Trophoblast cell (in vitro differentiated cells and primary cell): ENCODE data around the gene GPSM1.
A peak's percentile ranks its signal among the peaks of the same experiment; 100 is the strongest.

ENCODE experiments used
- DNase-seq, 2 donors: peaks; one replicate each; pipeline ENCODE4 v3.0.0-alpha.2; 2016
- H2AFZ ChIP-seq: 2 replicates; pipeline ENCODE4 v1.6.1; 2013; ENCODE audit warnings: low read length, moderate library complexity, mild to moderate bottlenecking; ENCODE audit not compliant: insufficient read depth, poor library complexity
- H2AK5ac ChIP-seq: 2 replicates; pipeline ENCODE4 v1.6.1; 2013; ENCODE audit warnings: mild to moderate bottlenecking, low read length
- H2BK120ac ChIP-seq: 2 replicates; pipeline ENCODE4 v1.6.1; 2013; ENCODE audit warnings: low read length, mild to moderate bottlenecking, moderate library complexity; ENCODE audit not compliant: insufficient read depth, poor library complexity
- H2BK12ac ChIP-seq: 2 replicates; pipeline ENCODE4 v1.6.1; 2013; ENCODE audit warnings: mild to moderate bottlenecking, low read length, moderate library complexity
- H2BK5ac ChIP-seq: 2 replicates; pipeline ENCODE4 v1.6.1; 2013; ENCODE audit warnings: low read length, low read depth, moderate library complexity, mild to moderate bottlenecking; ENCODE audit not compliant: poor library complexity
- H3K14ac ChIP-seq: 2 replicates; pipeline ENCODE4 v1.6.1; 2013; ENCODE audit warnings: mild to moderate bottlenecking, low read length
- H3K18ac ChIP-seq: 2 replicates; pipeline ENCODE4 v1.6.1; 2013; ENCODE audit warnings: mild to moderate bottlenecking, low read length
- H3K23ac ChIP-seq: 2 replicates; pipeline ENCODE4 v1.6.1; 2013; ENCODE audit warnings: low read length
- H3K27ac ChIP-seq: 2 replicates; pipeline ENCODE4 v1.5.1; 2013; ENCODE audit warnings: low read depth, mild to moderate bottlenecking, inconsistent platforms, low read length, moderate library complexity
- H3K27me3 ChIP-seq: 2 replicates; pipeline ENCODE4 v1.6.1; 2013; ENCODE audit warnings: inconsistent platforms, mild to moderate bottlenecking, low read length, moderate library complexity; ENCODE audit not compliant: insufficient read depth
- H3K36me3 ChIP-seq, 2 experiments: 1 replicate in 1 of 2; 2 replicates in 1 of 2; pipeline ENCODE4 v1.6.1; 2013; ENCODE audit warnings: low read length in 2 of 2, mild to moderate bottlenecking in 2 of 2, moderate library complexity in 1 of 2; ENCODE audit not compliant: insufficient read depth in 2 of 2, control insufficient read depth in 1 of 2
- H3K4ac ChIP-seq: 2 replicates; pipeline ENCODE4 v1.6.1; 2013; ENCODE audit warnings: low read depth, mild to moderate bottlenecking, low read length, moderate library complexity
- H3K4me1 ChIP-seq, 2 experiments: 1 replicate in 1 of 2; 2 replicates in 1 of 2; pipeline ENCODE4 v1.6.1; 2013; ENCODE audit warnings: low read length in 2 of 2, mild to moderate bottlenecking in 2 of 2, moderate library complexity in 1 of 2; ENCODE audit not compliant: insufficient read depth in 2 of 2, control insufficient read depth in 1 of 2
- H3K4me2 ChIP-seq: 2 replicates; pipeline ENCODE4 v1.6.1; 2013; ENCODE audit warnings: inconsistent platforms, mild to moderate bottlenecking, low read length, moderate library complexity
- H3K4me3 ChIP-seq: 2 replicates; pipeline ENCODE4 v1.5.1; 2013; ENCODE audit warnings: mild to moderate bottlenecking, low read depth, low read length, inconsistent platforms
- H3K79me1 ChIP-seq: one replicate; pipeline ENCODE4 v1.6.1; 2013; ENCODE audit warnings: low read length
- H3K79me2 ChIP-seq: 2 replicates; pipeline ENCODE4 v1.6.1; 2013; ENCODE audit warnings: low read length, mild to moderate bottlenecking; ENCODE audit not compliant: control insufficient read depth, insufficient read depth, poor library complexity
- H3K9ac ChIP-seq: 2 replicates; pipeline ENCODE4 v1.6.1; 2013; ENCODE audit warnings: mild to moderate bottlenecking, low read length
- H3K9me3 ChIP-seq: 2 replicates; pipeline ENCODE4 v1.6.1; 2013; ENCODE audit warnings: low read depth, mild to moderate bottlenecking, control low read depth, inconsistent platforms, low read length; ENCODE audit not compliant: insufficient read depth
- H4K12ac ChIP-seq: 2 replicates; pipeline ENCODE4 v1.6.1; 2013; ENCODE audit warnings: low read depth, mild to moderate bottlenecking, low read length, moderate library complexity
- H4K8ac ChIP-seq: 2 replicates; pipeline ENCODE4 v1.6.1; 2013; ENCODE audit warnings: low read depth, mild to moderate bottlenecking, low read length, moderate library complexity
- H4K91ac ChIP-seq: one replicate; pipeline ENCODE4 v1.6.1; 2013; ENCODE audit warnings: low read depth, mild to moderate bottlenecking, low read length, moderate library complexity
- WGBS: extraction: QIAGEN DNeasy Blood & Tissue Kit; methylation state at CpG from one replicate; pipeline ENCODE4 v1.1.7; 2013; ENCODE audit warnings: missing lambda C conversion rate; ENCODE audit not compliant: insufficient read length, insufficient coverage; ENCODE audit errors: extremely low coverage; 5-methylcytosine and 5-hydroxymethylcytosine counted together

Gene GPSM1

GRCh38 chr9:136361754-136362449, 34.6 kb downstream of the GPSM1 start:
- WGBS, result no CpG with 5 or more reads among the region's 26 CpGs
- H2BK12ac ChIP-seq, result no peak overlapping the region
- no peak overlapping the region for H3K27ac ChIP-seq

GRCh38 chr9:136362450-136362784, 35.1 kb downstream of the GPSM1 start:
- no peak overlapping the region for H3K4ac ChIP-seq
- peaks cover 8% of the 10 kb centered on the region in 2 experiments for H3K36me3 ChIP-seq
- no peak overlapping the region for H2AFZ ChIP-seq
- no peak for DNase-seq
- peaks cover 8 to 14% of the 10 kb centered on the region in 2 experiments for H3K4me1 ChIP-seq
- H3K4me2 ChIP-seq, result no peak overlapping the region
- WGBS, result no CpG with 5 or more reads among the region's 6 CpGs
- H3K4me3 ChIP-seq, result no peak overlapping the region
- H3K18ac ChIP-seq, result no peak overlapping the region
- H2BK120ac ChIP-seq, result no peak overlapping the region
- H3K9ac ChIP-seq, result no peak overlapping the region
- H4K8ac ChIP-seq, result no peak overlapping the region
- H2BK5ac ChIP-seq, result no peak overlapping the region
- no peaks in the 10 kb centered on the region for H3K27me3 ChIP-seq
- H3K9me3 ChIP-seq, result no peaks in the 10 kb centered on the region
- no peak overlapping the region for H2BK12ac ChIP-seq
- no peak overlapping the region for H4K91ac ChIP-seq
- H3K14ac ChIP-seq, result no peak overlapping the region
- H3K79me1 ChIP-seq, result peaks cover 3% of the 10 kb centered on the region
- H3K79me2 ChIP-seq, result peaks cover 2% of the 10 kb centered on the region
- H3K23ac ChIP-seq, result no peak overlapping the region
- H2AK5ac ChIP-seq, result no peak overlapping the region
- H4K12ac ChIP-seq, result no peak overlapping the region
- no peak overlapping the region for H3K27ac ChIP-seq

More at GRCh38 chr9:136361754-136362449, 34.6 kb downstream of the GPSM1 start:
- H3K79me1 ChIP-seq, result peaks cover 3% of the 10 kb centered on the region
- no peak overlapping the region for H3K18ac ChIP-seq
- no peak overlapping the region for H3K4me3 ChIP-seq
- H2BK5ac ChIP-seq, result no peak overlapping the region
- H4K8ac ChIP-seq, result no peak overlapping the region
- H2AFZ ChIP-seq, result no peak overlapping the region
- no peak overlapping the region for H2AK5ac ChIP-seq
- H3K9ac ChIP-seq, result no peak overlapping the region
- no peak overlapping the region for H3K4me2 ChIP-seq
- no peak overlapping the region for H3K14ac ChIP-seq
- DNase-seq, result no peak
- H3K4ac ChIP-seq, result no peak overlapping the region
- H2BK120ac ChIP-seq, result no peak overlapping the region
- no peaks in the 10 kb centered on the region for H3K27me3 ChIP-seq
- no peak overlapping the region for H4K12ac ChIP-seq
- no peaks in the 10 kb centered on the region for H3K9me3 ChIP-seq
- H3K4me1 ChIP-seq, result peaks cover 8 to 14% of the 10 kb centered on the region in 2 experiments
- H3K36me3 ChIP-seq, result peaks cover 13% of the 10 kb centered on the region in 2 experiments
- no peak overlapping the region for H3K23ac ChIP-seq
- H4K91ac ChIP-seq, result no peak overlapping the region
- H3K79me2 ChIP-seq, result peaks cover 2% of the 10 kb centered on the region

- H2BK5ac ChIP-seq, result peak within 1 kb of the TSS; percentile 7
- H3K23ac ChIP-seq, result no peak within 1 kb of the TSS
- peak within 1 kb of the TSS; percentile 28 for H2BK120ac ChIP-seq
- H3K9me3 ChIP-seq, result no peaks in the 10 kb centered on the region
- H4K12ac ChIP-seq, result peak within 1 kb of the TSS; percentile 71
- peak within 1 kb of the TSS; percentile 65 for H3K27ac ChIP-seq
- no CpG with 5 or more reads among the region's 97 CpGs for WGBS
- no peaks in the 10 kb centered on the region for H3K36me3 ChIP-seq
- H2BK12ac ChIP-seq, result no peak within 1 kb of the TSS
- peak within 1 kb of the TSS; percentile 90 for H3K9ac ChIP-seq
- no peaks in the 10 kb centered on the region for H3K27me3 ChIP-seq
- peak within 1 kb of the TSS; percentile 20 for H3K4ac ChIP-seq
- H2AFZ ChIP-seq, result peak within 1 kb of the TSS; percentile 32
- peaks cover 2% of the 10 kb centered on the region for H3K79me2 ChIP-seq
- H3K4me2 ChIP-seq, result peak within 1 kb of the TSS; percentile 64
- DNase-seq, result peak; percentile 91 to 93
- peak within 1 kb of the TSS; percentile 85 for H4K8ac ChIP-seq
- H2AK5ac ChIP-seq, result peak within 1 kb of the TSS; percentile 33
- H3K18ac ChIP-seq, result peak within 1 kb of the TSS; percentile 42
- peaks cover 8 to 14% of the 10 kb centered on the region in 2 experiments for H3K4me1 ChIP-seq
- H4K91ac ChIP-seq, result peak within 1 kb of the TSS; percentile 93
- peak within 1 kb of the TSS; percentile 70 for H3K14ac ChIP-seq
- H3K79me1 ChIP-seq, result peaks cover 3% of the 10 kb centered on the region
- peak within 1 kb of the TSS; percentile 94 for H3K4me3 ChIP-seq
Measured at GRCh38 chr9:136363106-136363948, 36.0 kb downstream of the GPSM1 start, which contains the start of gene DNLZ. Gene DNLZ, minus strand, starts transcription at chr9:136363744. Its CDS starts 30 bp downstream, at chr9:136363714.

- Histone ChIP-seq H3K4me1 (peaks cover 8 to 14% of the 10 kb centered on the region in 2 experiments), H2BK120ac (no peak overlapping the region), H3K27ac (no peak overlapping the region), H3K18ac (no peak overlapping the region), H2BK5ac (no peak overlapping the region), H3K79me2 (peaks cover 2% of the 10 kb centered on the region), H3K9ac (no peak overlapping the region), H2AFZ (no peak overlapping the region), H3K4ac (no peak overlapping the region), H3K9me3 (no peaks in the 10 kb centered on the region), H3K4me3 (no peak overlapping the region), H4K91ac (no peak overlapping the region), H2AK5ac (no peak overlapping the region), H3K4me2 (peak overlapping the region; percentile 50), H3K36me3 (no peaks in the 10 kb centered on the region), H4K8ac (no peak overlapping the region), H3K14ac (no peak overlapping the region), H3K79me1 (peaks cover 3% of the 10 kb centered on the region), H3K27me3 (no peaks in the 10 kb centered on the region), H2BK12ac (no peak overlapping the region), H3K23ac (no peak overlapping the region), H4K12ac (no peak overlapping the region)
- DNase-seq, result no peak
- WGBS, result no CpG with 5 or more reads among the region's 54 CpGs
Measured at GRCh38 chr9:136363949-136364748, 36.8 kb downstream of the GPSM1 start.
